ENCODE data around the gene PRR3. TPM values are rescaled to one million over a fixed set of nuclear protein-coding genes. Genes with fewer than 3 reads are reported as not detected.

The PRR3 gene
- total and polyA plus RNA-seq, 2 experiments from 2014 or later, result 10.9 to 15.2 TPM

DNA sequence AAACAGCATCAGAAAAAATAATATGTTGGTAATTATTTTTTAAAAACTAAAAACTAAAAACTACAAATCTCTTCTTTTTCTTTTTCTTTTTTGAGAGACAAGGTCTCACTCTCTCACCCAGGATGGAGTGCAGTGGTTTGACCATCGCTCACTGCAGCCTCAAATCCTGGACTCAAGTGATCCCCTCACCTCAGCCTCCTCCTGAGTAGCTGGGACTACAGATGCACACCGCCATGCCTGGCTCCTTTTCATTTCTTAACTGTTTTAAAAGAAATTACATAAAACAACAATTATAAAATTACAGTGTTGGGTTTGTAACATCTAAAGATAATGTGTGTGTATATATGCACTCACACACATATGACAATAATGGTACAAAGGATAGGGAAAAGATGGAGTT is 43.6 kb upstream of the PRR3 start (continued):
- TF ChIP-seq, protein P1, sequence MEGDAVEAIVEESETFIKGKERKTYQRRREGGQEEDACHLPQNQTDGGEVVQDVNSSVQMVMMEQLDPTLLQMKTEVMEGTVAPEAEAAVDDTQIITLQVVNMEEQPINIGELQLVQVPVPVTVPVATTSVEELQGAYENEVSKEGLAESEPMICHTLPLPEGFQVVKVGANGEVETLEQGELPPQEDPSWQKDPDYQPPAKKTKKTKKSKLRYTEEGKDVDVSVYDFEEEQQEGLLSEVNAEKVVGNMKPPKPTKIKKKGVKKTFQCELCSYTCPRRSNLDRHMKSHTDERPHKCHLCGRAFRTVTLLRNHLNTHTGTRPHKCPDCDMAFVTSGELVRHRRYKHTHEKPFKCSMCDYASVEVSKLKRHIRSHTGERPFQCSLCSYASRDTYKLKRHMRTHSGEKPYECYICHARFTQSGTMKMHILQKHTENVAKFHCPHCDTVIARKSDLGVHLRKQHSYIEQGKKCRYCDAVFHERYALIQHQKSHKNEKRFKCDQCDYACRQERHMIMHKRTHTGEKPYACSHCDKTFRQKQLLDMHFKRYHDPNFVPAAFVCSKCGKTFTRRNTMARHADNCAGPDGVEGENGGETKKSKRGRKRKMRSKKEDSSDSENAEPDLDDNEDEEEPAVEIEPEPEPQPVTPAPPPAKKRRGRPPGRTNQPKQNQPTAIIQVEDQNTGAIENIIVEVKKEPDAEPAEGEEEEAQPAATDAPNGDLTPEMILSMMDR (conservative IDR thresholded peaks at IDR 0.05; ENCODE audit: low read depth in 2 of 2), result no peak
- no peak for TF ChIP-seq ZNF331 (CRISPR knock-in tag; IDR thresholded peaks at IDR 0.05; ENCODE audit: low read depth)
- TF ChIP-seq POLR2AphosphoS5 (IDR thresholded peaks at IDR 0.05; ENCODE audit: low read depth), result no peak
- TF ChIP-seq, protein P2, sequence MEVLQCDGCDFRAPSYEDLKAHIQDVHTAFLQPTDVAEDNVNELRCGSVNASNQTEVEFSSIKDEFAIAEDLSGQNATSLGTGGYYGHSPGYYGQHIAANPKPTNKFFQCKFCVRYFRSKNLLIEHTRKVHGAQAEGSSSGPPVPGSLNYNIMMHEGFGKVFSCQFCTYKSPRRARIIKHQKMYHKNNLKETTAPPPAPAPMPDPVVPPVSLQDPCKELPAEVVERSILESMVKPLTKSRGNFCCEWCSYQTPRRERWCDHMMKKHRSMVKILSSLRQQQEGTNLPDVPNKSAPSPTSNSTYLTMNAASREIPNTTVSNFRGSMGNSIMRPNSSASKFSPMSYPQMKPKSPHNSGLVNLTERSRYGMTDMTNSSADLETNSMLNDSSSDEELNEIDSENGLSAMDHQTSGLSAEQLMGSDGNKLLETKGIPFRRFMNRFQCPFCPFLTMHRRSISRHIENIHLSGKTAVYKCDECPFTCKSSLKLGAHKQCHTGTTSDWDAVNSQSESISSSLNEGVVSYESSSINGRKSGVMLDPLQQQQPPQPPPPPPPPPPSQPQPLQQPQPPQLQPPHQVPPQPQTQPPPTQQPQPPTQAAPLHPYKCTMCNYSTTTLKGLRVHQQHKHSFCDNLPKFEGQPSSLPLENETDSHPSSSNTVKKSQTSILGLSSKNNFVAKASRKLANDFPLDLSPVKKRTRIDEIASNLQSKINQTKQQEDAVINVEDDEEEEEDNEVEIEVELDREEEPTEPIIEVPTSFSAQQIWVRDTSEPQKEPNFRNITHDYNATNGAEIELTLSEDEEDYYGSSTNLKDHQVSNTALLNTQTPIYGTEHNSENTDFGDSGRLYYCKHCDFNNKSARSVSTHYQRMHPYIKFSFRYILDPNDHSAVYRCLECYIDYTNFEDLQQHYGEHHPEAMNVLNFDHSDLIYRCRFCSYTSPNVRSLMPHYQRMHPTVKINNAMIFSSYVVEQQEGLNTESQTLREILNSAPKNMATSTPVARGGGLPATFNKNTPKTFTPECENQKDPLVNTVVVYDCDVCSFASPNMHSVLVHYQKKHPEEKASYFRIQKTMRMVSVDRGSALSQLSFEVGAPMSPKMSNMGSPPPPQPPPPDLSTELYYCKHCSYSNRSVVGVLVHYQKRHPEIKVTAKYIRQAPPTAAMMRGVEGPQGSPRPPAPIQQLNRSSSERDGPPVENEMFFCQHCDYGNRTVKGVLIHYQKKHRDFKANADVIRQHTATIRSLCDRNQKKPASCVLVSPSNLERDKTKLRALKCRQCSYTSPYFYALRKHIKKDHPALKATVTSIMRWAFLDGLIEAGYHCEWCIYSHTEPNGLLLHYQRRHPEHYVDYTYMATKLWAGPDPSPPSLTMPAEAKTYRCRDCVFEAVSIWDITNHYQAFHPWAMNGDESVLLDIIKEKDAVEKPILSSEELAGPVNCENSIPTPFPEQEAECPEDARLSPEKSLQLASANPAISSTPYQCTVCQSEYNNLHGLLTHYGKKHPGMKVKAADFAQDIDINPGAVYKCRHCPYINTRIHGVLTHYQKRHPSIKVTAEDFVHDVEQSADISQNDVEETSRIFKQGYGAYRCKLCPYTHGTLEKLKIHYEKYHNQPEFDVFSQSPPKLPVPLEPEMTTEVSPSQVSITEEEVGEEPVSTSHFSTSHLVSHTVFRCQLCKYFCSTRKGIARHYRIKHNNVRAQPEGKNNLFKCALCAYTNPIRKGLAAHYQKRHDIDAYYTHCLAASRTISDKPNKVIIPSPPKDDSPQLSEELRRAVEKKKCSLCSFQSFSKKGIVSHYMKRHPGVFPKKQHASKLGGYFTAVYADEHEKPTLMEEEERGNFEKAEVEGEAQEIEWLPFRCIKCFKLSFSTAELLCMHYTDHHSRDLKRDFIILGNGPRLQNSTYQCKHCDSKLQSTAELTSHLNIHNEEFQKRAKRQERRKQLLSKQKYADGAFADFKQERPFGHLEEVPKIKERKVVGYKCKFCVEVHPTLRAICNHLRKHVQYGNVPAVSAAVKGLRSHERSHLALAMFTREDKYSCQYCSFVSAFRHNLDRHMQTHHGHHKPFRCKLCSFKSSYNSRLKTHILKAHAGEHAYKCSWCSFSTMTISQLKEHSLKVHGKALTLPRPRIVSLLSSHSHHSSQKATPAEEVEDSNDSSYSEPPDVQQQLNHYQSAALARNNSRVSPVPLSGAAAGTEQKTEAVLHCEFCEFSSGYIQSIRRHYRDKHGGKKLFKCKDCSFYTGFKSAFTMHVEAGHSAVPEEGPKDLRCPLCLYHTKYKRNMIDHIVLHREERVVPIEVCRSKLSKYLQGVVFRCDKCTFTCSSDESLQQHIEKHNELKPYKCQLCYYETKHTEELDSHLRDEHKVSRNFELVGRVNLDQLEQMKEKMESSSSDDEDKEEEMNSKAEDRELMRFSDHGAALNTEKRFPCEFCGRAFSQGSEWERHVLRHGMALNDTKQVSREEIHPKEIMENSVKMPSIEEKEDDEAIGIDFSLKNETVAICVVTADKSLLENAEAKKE (CRISPR knock-in tag; IDR thresholded peaks at IDR 0.05), result no peak
- TF ChIP-seq CREB1 (CRISPR knock-in tag; IDR thresholded peaks at IDR 0.05; ENCODE audit: low read depth), result no peak
- no peak for TF ChIP-seq NANOG (IDR thresholded peaks at IDR 0.05; ENCODE audit: borderline replicate concordance)

DNA sequence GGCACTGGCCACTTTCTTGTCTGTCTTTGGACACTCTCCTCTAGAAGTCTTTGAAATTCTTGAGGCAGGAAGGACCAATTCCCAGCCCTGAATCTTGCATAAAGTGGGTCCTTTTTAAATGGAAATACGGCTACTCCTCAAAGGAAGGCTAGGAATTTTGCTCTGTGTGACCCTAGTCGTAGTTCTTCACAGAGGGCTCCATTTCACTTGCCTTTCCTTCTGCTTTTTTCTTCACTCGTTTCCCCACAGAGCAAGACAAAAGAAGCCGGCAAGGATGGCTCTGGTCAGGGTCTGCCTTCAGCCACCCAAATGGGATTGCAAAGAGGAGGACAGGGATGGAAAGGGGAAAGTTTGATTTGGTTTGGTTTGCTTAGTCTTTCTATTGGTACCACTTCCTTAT is 42.0 kb upstream of the PRR3 start:
- H3K79me2 ChIP-seq (replicated peaks; ENCODE audit: insufficient read depth), result no peaks in the 10 kb centered on the region
- H3K4me1 Mint-ChIP-seq, result peaks cover 23% of the 10 kb centered on the region
- peak overlapping the region; percentile 80 for H3K4me3 Mint-ChIP-seq
- H4K20me1 ChIP-seq (replicated peaks; ENCODE audit: insufficient read depth), result no peaks in the 10 kb centered on the region
- H2AFZ ChIP-seq, result no peak overlapping the region
- H3K36me3 ChIP-seq (ENCODE audit: insufficient read depth), result no peaks in the 10 kb centered on the region
- DNase-seq (ENCODE audit: low spot score), result peak; percentile 72
- no peak for TF ChIP-seq POLR2AphosphoS5 (IDR thresholded peaks at IDR 0.05; ENCODE audit: low read depth)
- TF ChIP-seq, protein P2 (CRISPR knock-in tag; IDR thresholded peaks at IDR 0.05), result 0 out of 2 replicates have a peak, but pooled peaks have one; percentile 32
- peaks cover 18% of the 10 kb centered on the region for H3K9me3 Mint-ChIP-seq
- H3K27ac ChIP-seq (ENCODE audit: low read depth), result peak overlapping the region; percentile 91
- H3K36me3 Mint-ChIP-seq (ENCODE audit: low read depth), result peaks cover 9% of the 10 kb centered on the region; the same call in 2 of the 3 replicates
- H3K27me3 ChIP-seq (ENCODE audit: insufficient read depth), result no peaks in the 10 kb centered on the region
- H3K27me3 Mint-ChIP-seq (ENCODE audit: insufficient read depth, low read depth, poor library complexity), result peaks cover 14% of the 10 kb centered on the region
- H3F3A ChIP-seq (replicated peaks; ENCODE audit: low read depth), result no peaks in the 10 kb centered on the region
- ATAC-seq, result peak; percentile 60
- no peaks in the 10 kb centered on the region for H3K9me2 ChIP-seq (ENCODE audit: insufficient read depth)
- H3K4me3 ChIP-seq, result peak overlapping the region; percentile 35
- H3K4me2 ChIP-seq, result peak overlapping the region; percentile 44
- no peaks in the 10 kb centered on the region for H3K4me1 ChIP-seq (ENCODE audit: insufficient read depth)
- H3K27ac Mint-ChIP-seq, result peak overlapping the region; percentile 97
